Karpas-422 (cell line): Measurements from ENCODE around the gene FCN2. TPM values are rescaled to one million over a fixed set of nuclear protein-coding genes. Genes with fewer than 3 reads are reported as not detected.
"Not testable (repeated sequence)": the region's sequence is repeated elsewhere in the genome, so short reads cannot be mapped to it uniquely, and the experiment has no call there.

Source experiments
- DNase-seq: peaks from one replicate; pipeline ENCODE4 v3.0.0-alpha.2; 2015
- H2AFZ ChIP-seq: fragments of 200-600 bp; sonication (generic); 2 replicates; pipeline ENCODE4 v1.6.1; 2014; ENCODE audit warnings: antibody characterized with exemption, low read length, mixed read lengths
- H3K27ac ChIP-seq: fragments of 200-600 bp; sonication (generic); 2 replicates; pipeline ENCODE4 v1.5.1; 2014; ENCODE audit warnings: mild to moderate bottlenecking, low read length, moderate library complexity
- H3K27me3 ChIP-seq: fragments of 200-600 bp; sonication (generic); 2 replicates; pipeline ENCODE4 v1.6.1; 2014; ENCODE audit warnings: low read length, mixed read lengths
- H3K36me3 ChIP-seq: fragments of 200-600 bp; sonication (generic); 2 replicates; pipeline ENCODE4 v1.6.1; 2014; ENCODE audit warnings: low read length, mixed read lengths; ENCODE audit not compliant: insufficient read depth
- H3K4me1 ChIP-seq: fragments of 200-600 bp; sonication (generic); 2 replicates; pipeline ENCODE4 v1.6.1; 2014; ENCODE audit warnings: mild to moderate bottlenecking, low read length, mixed read lengths
- H3K4me2 ChIP-seq: fragments of 200-600 bp; sonication (generic); 2 replicates; pipeline ENCODE4 v1.6.1; 2014; ENCODE audit warnings: low read length, low read depth, mild to moderate bottlenecking; ENCODE audit not compliant: poor library complexity, severe bottlenecking
- H3K4me3 ChIP-seq: fragments of 200-600 bp; sonication (generic); 2 replicates; pipeline ENCODE4 v1.5.1; 2014; ENCODE audit warnings: mild to moderate bottlenecking, antibody characterized with exemption, low read length, mixed read lengths
- H3K79me2 ChIP-seq: fragments of 200-600 bp; sonication (generic); 2 replicates; pipeline ENCODE4 v1.6.1; 2014; ENCODE audit warnings: mild to moderate bottlenecking, low read length, mixed read lengths
- H3K9ac ChIP-seq: fragments of 200-600 bp; sonication (generic); 2 replicates; pipeline ENCODE4 v1.6.0; 2014; ENCODE audit warnings: low read length
- H3K9me2 ChIP-seq: fragments of 200-600 bp; sonication (generic), shearing (Covaris generic); replicated peaks from 2 replicates; pipeline ENCODE4 v1.6.0; 2014; ENCODE audit warnings: mild to moderate bottlenecking, low read length, moderate library complexity; ENCODE audit not compliant: insufficient read depth
- H3K9me3 ChIP-seq: fragments of 300-700, 200-600 bp; sonication (generic); 2 replicates; pipeline ENCODE4 v1.6.1; 2014; ENCODE audit warnings: low read length, mixed read lengths
- H4K20me1 ChIP-seq: fragments of 200-600 bp; sonication (generic); 2 replicates; pipeline ENCODE4 v1.6.1; 2014; ENCODE audit warnings: mild to moderate bottlenecking, antibody characterized with exemption, low read length, low read depth; ENCODE audit not compliant: insufficient read depth
- total RNA-seq: library from RNA; depleted of rRNA; stranded (reverse); fragments of >200 nt; shearing (Covaris generic); gene quantifications from 2 replicates; pipeline ENCODE4 v1.2.3, GENCODE V29; 2014; ENCODE audit warnings: low replicate concordance

FCN2 gene
- total RNA-seq, 1 experiment from 2014 or later = not detected

DNA sequence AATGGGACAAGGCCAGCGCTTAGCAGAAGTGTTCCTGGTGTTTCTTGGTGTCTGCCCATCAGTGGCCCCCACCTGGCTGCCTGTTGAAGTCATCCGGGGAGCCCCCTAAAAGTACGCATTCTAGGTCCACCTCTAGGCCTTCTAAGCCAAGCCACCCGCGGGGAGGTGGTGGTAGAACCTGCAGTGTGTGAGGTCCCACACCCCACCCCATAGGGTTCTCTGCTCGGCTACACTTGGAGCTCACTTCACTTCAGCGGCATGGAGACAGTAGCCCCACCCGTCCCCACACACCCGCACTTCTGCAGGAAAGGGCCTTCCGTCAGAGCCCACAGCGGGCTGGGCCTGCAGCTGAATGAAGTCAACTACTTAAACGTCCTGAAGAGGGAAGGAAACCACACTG is 29.6 kb upstream of the FCN2 start:
- Histone ChIP-seq H3K4me3 (no peak overlapping the region), H2AFZ (no peak overlapping the region), H3K9me2 (no peaks in the 10 kb centered on the region), H3K9me3 (peaks cover 13% of the 10 kb centered on the region), H3K36me3 (no peaks in the 10 kb centered on the region), H3K4me1 (no peaks in the 10 kb centered on the region), H3K27me3 (no peaks in the 10 kb centered on the region), H3K9ac (no peak overlapping the region), H3K27ac (no peak overlapping the region), H4K20me1 (no peaks in the 10 kb centered on the region), H3K79me2 (no peaks in the 10 kb centered on the region), H3K4me2 (no peak overlapping the region)
- no peak for DNase-seq

GRCh38 chr9:134852906-134853654 is 27.5 kb upstream of the FCN2 start:
- no peak for DNase-seq
- no peaks in the 10 kb centered on the region for H4K20me1 ChIP-seq
- no peaks in the 10 kb centered on the region for H3K27me3 ChIP-seq
- no peak overlapping the region for H3K4me3 ChIP-seq
- no peaks in the 10 kb centered on the region for H3K79me2 ChIP-seq
- no peaks in the 10 kb centered on the region for H3K36me3 ChIP-seq
- H3K27ac ChIP-seq = no peak overlapping the region
- H3K9me3 ChIP-seq = peaks cover 11% of the 10 kb centered on the region
- H3K9ac ChIP-seq = no peak overlapping the region
- H3K9me2 ChIP-seq = no peaks in the 10 kb centered on the region
- no peaks in the 10 kb centered on the region for H3K4me1 ChIP-seq
- H3K4me2 ChIP-seq = no peak overlapping the region
- H2AFZ ChIP-seq = no peak overlapping the region

GRCh38 chr9:134853893-134854292 is 26.7 kb upstream of the FCN2 start:
- no peaks in the 10 kb centered on the region for H3K79me2 ChIP-seq
- DNase-seq = no peak
- no peak overlapping the region for H2AFZ ChIP-seq
- no peaks in the 10 kb centered on the region for H4K20me1 ChIP-seq
- no peak overlapping the region for H3K4me2 ChIP-seq
- no peaks in the 10 kb centered on the region for H3K4me1 ChIP-seq
- H3K36me3 ChIP-seq = no peaks in the 10 kb centered on the region
- peaks cover 8% of the 10 kb centered on the region for H3K9me3 ChIP-seq
- H3K9me2 ChIP-seq = no peaks in the 10 kb centered on the region
- no peak overlapping the region for H3K4me3 ChIP-seq
- H3K9ac ChIP-seq = no peak overlapping the region
- H3K27me3 ChIP-seq = no peaks in the 10 kb centered on the region
- no peak overlapping the region for H3K27ac ChIP-seq

DNA sequence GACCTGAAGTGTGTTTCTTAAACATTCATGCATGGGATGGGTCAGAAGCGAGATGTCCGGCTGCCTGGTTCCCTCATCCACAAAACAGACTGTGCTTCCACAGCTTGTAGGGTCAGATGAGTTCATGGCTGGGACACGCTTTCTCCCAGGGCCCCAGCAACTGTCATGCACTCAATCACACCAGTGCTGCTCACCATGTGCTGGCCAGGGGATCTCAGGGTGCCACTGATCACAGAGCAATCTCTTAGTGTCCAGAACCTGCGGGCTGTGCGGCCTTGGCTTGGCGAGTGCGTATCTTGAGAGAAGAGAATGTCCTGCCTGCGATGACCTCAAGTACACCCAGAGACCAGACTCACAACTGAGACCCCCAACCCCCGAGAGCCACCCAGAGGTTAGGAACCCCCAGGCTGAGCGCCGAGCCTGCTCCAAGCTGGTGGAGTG is 26.0 kb upstream of the FCN2 start:
- H3K36me3 ChIP-seq = no peaks in the 10 kb centered on the region
- H3K9ac ChIP-seq = no peak overlapping the region
- no peaks in the 10 kb centered on the region for H3K27me3 ChIP-seq
- H3K9me3 ChIP-seq = peaks cover 8% of the 10 kb centered on the region
- H3K79me2 ChIP-seq = no peaks in the 10 kb centered on the region
- H3K4me3 ChIP-seq = no peak overlapping the region
- no peaks in the 10 kb centered on the region for H3K4me1 ChIP-seq
- no peaks in the 10 kb centered on the region for H4K20me1 ChIP-seq
- DNase-seq = no peak
- no peaks in the 10 kb centered on the region for H3K9me2 ChIP-seq
- no peak overlapping the region for H2AFZ ChIP-seq
- no peak overlapping the region for H3K27ac ChIP-seq
- H3K4me2 ChIP-seq = no peak overlapping the region

DNA sequence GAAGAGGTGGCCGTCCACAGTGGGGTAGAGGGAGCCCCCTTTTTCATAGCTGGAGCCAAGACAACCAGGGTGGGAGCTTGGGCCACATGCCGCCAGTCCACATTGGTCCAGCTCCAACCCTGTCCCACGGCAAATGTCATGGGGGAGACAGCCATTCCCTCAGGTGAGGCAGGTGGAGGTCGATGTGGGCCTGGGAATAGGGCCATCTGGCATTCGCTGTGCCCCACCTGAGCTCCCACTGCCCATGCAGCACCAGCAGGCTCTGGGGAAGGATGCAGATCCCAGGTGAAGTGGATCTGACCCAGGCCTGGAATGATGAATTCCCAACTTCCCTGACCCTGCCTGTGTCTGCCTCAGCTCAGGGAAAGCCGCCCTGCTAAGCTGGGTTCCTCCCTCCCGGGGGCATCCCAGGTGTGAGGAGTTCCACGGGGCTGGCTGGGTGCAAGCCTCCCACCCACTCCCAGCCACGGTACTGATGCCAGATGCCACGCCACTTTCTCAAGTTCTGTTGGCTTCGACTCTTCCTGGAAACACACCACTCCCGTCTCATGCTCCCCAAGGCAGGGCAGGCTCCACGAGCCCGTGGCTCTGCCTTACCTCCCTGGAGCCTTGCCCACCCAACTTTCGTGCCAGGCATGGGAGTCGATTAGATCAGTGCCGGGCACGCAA is 25.2 kb upstream of the FCN2 start:
- H3K9me2 ChIP-seq = no peaks in the 10 kb centered on the region
- H3K79me2 ChIP-seq = no peaks in the 10 kb centered on the region
- H3K36me3 ChIP-seq = no peaks in the 10 kb centered on the region
- no peaks in the 10 kb centered on the region for H4K20me1 ChIP-seq
- H3K4me3 ChIP-seq = no peak overlapping the region
- H3K4me1 ChIP-seq = no peaks in the 10 kb centered on the region
- no peak overlapping the region for H3K27ac ChIP-seq
- no peak for DNase-seq
- no peak overlapping the region for H3K9ac ChIP-seq
- H3K27me3 ChIP-seq = no peaks in the 10 kb centered on the region
- no peak overlapping the region for H3K4me2 ChIP-seq
- H2AFZ ChIP-seq = no peak overlapping the region
- H3K9me3 ChIP-seq = peaks cover 5% of the 10 kb centered on the region

DNA sequence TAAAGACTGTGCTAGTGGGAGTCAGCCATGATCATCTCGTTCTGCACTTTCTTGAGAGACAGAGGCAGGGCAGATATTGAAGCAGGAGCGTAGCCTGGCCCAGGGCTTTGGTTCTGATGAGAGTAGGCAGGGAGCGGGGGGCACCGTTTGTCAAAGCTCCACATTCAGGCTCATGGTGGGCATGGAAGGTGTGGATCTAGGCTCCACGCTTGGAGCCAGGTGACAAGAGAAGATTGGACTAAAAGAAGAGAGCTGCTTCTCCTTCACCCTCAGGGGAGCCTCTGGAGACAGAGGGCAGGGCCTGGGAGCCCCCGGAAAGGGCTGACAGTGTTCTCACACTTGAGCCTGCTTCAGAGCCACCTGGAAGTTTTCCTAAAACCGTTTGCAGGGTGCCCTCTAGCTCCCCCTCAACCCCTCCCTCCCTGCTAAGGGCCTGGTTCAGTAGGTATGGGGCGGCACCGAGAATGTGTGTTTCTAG is 24.7 kb upstream of the FCN2 start:
- H3K9ac ChIP-seq = no peak overlapping the region
- H3K36me3 ChIP-seq = no peaks in the 10 kb centered on the region
- H3K4me1 ChIP-seq = no peaks in the 10 kb centered on the region
- H3K9me2 ChIP-seq = no peaks in the 10 kb centered on the region
- no peaks in the 10 kb centered on the region for H4K20me1 ChIP-seq
- no peak overlapping the region for H2AFZ ChIP-seq
- no peak overlapping the region for H3K4me3 ChIP-seq
- no peak for DNase-seq
- H3K27me3 ChIP-seq = no peaks in the 10 kb centered on the region
- no peaks in the 10 kb centered on the region for H3K79me2 ChIP-seq
- no peak overlapping the region for H3K4me2 ChIP-seq
- peaks cover 5% of the 10 kb centered on the region for H3K9me3 ChIP-seq
- H3K27ac ChIP-seq = no peak overlapping the region

DNA sequence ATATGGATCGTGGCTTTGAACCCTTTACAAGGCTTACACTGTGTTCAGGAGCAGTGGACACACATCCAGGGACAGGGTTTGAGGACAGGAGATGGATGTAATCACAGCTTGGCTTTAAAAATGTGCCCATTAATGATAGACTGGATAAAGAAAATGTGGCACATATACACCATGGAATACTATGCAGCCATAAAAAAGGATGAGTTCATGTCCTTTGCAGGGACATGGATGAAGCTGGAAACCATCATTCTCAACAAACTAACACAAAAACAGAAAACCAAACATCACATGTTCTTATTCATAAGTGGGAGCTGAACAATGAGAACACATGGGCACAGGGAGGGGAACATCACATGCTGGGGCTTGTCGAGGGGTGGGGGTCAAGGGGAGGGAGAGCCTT is 23.2 kb upstream of the FCN2 start:
- H3K4me3 ChIP-seq, H3K27ac ChIP-seq, H2AFZ ChIP-seq, DNase-seq, H3K9ac ChIP-seq, H4K20me1 ChIP-seq, H3K9me2 ChIP-seq, H3K4me2 ChIP-seq, H3K36me3 ChIP-seq, H3K79me2 ChIP-seq, H3K9me3 ChIP-seq, H3K4me1 ChIP-seq, H3K27me3 ChIP-seq: not testable (repeated sequence)

DNA sequence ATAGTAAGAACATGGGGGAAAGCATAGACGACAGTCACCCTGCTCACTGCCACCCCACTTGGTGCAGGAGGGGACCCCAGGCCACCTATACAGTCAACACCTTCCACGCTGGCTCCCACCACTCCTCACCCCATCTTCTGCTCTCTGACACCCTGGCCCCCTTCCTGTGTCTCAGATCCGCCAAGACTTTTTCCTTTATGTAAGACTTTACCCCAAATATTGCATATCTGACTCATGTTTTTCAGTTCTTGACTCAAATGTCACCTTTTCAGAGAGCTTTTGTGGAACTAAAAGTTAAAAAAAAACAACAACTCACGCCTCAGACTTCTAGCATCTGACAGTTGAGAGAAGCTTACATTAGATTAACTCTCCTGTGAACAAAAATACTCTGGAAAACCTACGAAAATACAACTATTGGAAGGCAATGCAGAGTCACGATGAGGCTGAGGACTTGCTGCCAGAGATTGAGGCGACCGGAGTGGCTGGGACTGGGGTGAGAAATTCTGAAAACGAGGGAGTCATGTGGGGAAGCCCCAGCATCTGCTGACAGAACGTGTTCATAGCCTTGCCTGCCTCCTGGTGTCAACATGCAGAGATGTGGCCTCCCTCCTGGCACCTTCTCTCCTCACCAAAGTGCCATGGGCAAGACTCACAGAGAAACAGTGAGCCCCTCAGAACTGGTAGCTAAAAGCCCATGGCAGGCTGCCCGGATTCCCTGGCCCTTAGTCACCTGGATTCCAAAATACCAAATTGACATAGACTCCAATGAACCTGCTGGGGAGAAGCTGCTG is 22.4 kb upstream of the FCN2 start:
- Histone ChIP-seq H4K20me1 (no peaks in the 10 kb centered on the region), H2AFZ (no peak overlapping the region), H3K27ac (no peak overlapping the region), H3K9me2 (no peaks in the 10 kb centered on the region), H3K79me2 (no peaks in the 10 kb centered on the region), H3K36me3 (no peaks in the 10 kb centered on the region), H3K9ac (no peak overlapping the region), H3K4me1 (no peaks in the 10 kb centered on the region), H3K27me3 (no peaks in the 10 kb centered on the region), H3K4me2 (no peak overlapping the region), H3K4me3 (no peak overlapping the region), H3K9me3 (no peaks in the 10 kb centered on the region)
- DNase-seq = no peak
